Neutrophil (primary cell): Measurements from ENCODE around the gene NPAS2.

ENCODE experiments used
- H3K27ac ChIP-seq: fragments of 200-600 bp; sonication (generic); 2 replicates; pipeline ENCODE4 v1.5.1; 2016; ENCODE audit warnings: mild to moderate bottlenecking, moderate library complexity
- H3K27me3 ChIP-seq: fragments of 200-600 bp; sonication (generic); 2 replicates; pipeline ENCODE4 v1.6.0; 2016; ENCODE audit warnings: mild to moderate bottlenecking
- H3K36me3 ChIP-seq: fragments of 200-600 bp; sonication (generic); 2 replicates; pipeline ENCODE4 v1.5.1; 2017
- H3K4me1 ChIP-seq, 2 experiments: fragments of 200-600 bp in 1 of 2; sonication (generic) in 1 of 2; 1 replicate in 1 of 2; 2 replicates in 1 of 2; pipeline versions ENCODE4 v1.5.1 to v1.6.1; 2013 to 2016; ENCODE audit warnings: low read depth in 1 of 2, low read length in 1 of 2, mild to moderate bottlenecking in 1 of 2, moderate library complexity in 1 of 2; ENCODE audit not compliant: control insufficient read depth in 1 of 2, insufficient read depth in 1 of 2
- H3K4me3 ChIP-seq, 2 experiments: fragments of 200-600 bp in 1 of 2; sonication (generic) in 1 of 2; 1 replicate in 1 of 2; 2 replicates in 1 of 2; pipeline ENCODE4 v1.5.1; 2013 to 2016; ENCODE audit warnings: low read depth in 1 of 2, low read length in 1 of 2, mild to moderate bottlenecking in 1 of 2, moderate library complexity in 1 of 2
- H3K9me3 ChIP-seq: fragments of 200-600 bp; sonication (generic); 2 replicates; pipeline ENCODE4 v1.5.1; 2016
- TF ChIP-seq, protein P1 (sequence below): fragments of 200-600 bp; sonication (generic); IDR thresholded peaks from 2 replicates; pipeline ENCODE4 v1.5.1; 2016; ENCODE audit warnings: antibody characterized with exemption

Gene NPAS2

DNA sequence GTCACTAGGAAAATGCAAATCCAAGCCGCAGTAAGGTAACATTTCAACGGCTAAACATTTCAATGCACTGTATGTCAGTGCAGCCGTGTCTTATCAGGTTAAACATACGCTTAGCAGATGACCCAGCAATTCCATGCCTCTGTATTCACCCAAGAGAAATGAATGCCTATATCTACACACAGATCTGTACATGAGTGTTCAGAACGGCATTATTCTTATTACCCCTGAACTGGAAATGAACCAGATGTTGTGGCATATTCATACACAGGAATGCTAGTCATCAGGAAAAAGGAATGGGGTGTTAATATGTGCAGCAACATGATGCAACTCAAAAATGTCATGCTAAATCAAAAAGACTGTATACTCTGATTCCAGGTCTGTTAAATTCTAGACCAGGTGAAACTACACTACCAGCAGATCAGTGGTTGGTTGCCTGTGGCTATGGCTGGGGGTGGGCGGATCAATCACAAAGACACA, 101.8 kb downstream of the NPAS2 start:
- Histone ChIP-seq H3K36me3 (no peaks in the 10 kb centered on the region), H3K4me3 (no peak overlapping the region), H3K27me3 (peaks cover 7% of the 10 kb centered on the region), H3K9me3 (no peaks in the 10 kb centered on the region), H3K27ac (no peak overlapping the region), H3K4me1 (no peaks in the 10 kb centered on the region)
- TF ChIP-seq, protein P1, sequence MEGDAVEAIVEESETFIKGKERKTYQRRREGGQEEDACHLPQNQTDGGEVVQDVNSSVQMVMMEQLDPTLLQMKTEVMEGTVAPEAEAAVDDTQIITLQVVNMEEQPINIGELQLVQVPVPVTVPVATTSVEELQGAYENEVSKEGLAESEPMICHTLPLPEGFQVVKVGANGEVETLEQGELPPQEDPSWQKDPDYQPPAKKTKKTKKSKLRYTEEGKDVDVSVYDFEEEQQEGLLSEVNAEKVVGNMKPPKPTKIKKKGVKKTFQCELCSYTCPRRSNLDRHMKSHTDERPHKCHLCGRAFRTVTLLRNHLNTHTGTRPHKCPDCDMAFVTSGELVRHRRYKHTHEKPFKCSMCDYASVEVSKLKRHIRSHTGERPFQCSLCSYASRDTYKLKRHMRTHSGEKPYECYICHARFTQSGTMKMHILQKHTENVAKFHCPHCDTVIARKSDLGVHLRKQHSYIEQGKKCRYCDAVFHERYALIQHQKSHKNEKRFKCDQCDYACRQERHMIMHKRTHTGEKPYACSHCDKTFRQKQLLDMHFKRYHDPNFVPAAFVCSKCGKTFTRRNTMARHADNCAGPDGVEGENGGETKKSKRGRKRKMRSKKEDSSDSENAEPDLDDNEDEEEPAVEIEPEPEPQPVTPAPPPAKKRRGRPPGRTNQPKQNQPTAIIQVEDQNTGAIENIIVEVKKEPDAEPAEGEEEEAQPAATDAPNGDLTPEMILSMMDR, result no peak

DNA sequence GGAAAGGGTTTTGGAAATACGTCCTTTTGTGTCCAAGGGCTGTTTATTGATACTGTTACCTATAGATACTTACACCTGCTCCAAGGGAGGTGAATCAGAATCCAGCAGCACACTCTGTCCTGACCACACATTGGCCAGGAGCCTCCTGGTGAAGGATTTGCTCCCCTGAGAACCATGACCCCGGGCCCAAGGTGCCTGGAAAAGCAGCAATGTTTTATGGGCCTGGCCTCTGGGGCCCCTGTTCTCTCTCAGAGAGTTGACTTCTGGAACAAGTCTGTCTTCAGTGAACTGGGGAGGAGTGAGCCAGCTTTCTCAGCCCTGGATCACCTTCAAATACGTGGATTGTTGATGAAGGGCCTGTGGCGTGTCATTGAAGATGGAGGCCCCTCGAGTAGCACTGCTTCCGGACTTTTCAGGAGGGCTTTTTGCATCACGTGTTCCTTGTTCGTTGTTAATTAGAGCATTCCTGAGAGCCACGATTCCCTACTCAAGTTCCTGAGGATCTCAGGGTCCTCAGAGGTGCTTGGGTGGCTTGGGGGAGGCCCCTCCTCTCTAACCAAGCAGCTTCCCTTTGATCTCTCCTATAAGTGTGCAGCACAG, 103.6 kb downstream of the NPAS2 start:
- TF ChIP-seq, protein P1, result no peak
- H3K36me3 ChIP-seq, result no peaks in the 10 kb centered on the region

DNA sequence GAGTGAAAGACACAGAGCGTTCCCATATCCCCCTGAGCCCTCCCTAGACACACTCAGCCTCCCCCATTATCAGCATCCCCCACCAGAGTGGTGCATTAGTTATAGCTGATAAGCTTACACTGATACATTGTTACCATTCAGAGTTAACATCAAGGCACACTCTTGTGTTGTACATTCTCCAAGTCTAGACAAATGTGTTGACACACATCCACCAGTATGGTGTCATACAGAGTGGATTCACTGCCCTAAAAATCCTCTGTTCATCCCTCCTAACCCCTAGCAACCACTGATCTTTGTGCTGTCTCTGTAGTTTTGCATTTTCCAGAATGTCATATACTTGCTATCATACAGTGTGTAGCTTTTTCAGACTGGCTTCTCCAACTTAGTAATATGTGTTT, 104.2 kb downstream of the NPAS2 start:
- Histone ChIP-seq H3K9me3 (no peaks in the 10 kb centered on the region), H3K4me1 (no peaks in the 10 kb centered on the region), H3K27ac (no peak overlapping the region), H3K36me3 (no peaks in the 10 kb centered on the region), H3K4me3 (no peak overlapping the region), H3K27me3 (peaks cover 13% of the 10 kb centered on the region)
- TF ChIP-seq, protein P1, result no peak

More for the DNA sequence above, 103.6 kb downstream of the NPAS2 start:
- no peak overlapping the region for H3K4me3 ChIP-seq
- H3K4me1 ChIP-seq, result no peaks in the 10 kb centered on the region
- no peak overlapping the region for H3K27ac ChIP-seq
- H3K27me3 ChIP-seq, result peaks cover 7% of the 10 kb centered on the region
- no peaks in the 10 kb centered on the region for H3K9me3 ChIP-seq

DNA sequence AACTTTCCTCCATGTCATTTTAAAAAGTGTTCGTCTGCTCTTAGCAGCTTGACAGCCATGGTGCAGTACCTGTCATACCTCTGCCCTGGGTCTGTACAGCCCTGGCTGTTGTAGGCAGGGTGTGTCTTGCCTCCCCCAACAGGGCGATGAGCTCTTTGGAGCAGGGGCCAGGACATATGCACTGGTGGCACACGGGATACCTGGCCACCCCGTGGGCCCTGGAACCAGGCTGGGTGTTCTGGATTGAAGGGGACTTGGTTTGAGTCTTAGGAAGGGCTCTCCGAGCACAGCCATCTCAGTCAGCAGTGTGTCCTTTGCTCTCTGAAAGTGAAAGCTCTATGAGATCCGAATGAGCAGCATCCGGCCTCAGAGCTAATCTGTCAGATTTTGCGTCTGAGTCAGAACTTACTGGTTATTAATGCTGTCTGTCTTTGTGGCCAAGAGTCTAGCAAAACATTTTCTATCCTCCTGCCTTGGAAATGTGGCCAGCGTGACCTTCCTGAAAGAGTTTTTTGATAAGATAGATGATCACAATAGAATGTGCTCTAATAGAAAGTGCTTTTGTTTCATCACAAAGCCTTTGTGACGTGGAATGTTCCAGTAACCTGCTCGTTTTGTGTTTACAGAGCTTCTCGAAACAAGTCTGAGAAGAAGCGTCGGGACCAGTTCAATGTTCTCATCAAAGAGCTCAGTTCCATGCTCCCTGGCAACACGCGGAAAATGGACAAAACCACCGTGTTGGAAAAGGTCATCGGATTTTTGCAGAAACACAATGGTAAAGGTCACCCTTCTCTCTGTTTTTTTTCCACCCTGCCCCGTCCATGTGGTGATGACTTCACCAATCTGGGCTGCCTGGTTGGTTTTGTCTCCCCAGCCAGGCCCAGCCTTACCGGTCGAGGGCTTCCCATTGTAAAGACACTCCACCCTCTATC, 104.8 kb downstream of the NPAS2 start:
- Histone ChIP-seq H3K27ac (no peak overlapping the region), H3K36me3 (no peaks in the 10 kb centered on the region), H3K4me3 (no peak overlapping the region), H3K9me3 (no peaks in the 10 kb centered on the region), H3K27me3 (peaks cover 13% of the 10 kb centered on the region), H3K4me1 (no peaks in the 10 kb centered on the region)
- TF ChIP-seq, protein P1, result no peak

DNA sequence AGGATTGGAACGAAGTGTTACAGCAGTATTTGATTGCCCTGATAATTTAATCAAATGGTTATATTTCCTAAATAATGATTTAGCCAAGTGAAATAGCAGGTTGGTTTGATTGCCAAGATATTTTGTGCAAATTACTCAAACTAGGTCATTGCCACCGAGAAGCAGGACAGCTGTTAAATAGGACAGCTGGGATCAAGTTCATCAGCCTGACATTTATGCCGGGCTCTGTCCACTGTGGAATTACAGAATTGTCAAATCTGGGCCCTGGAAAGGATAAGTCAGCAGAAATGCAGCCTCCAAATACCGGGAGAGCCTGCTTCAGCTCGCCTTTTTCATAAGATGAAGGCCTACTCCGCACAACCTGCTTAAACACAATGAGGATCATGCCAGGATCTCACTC, 108.3 kb downstream of the NPAS2 start:
- no peak overlapping the region for H3K27ac ChIP-seq
- no peaks in the 10 kb centered on the region for H3K36me3 ChIP-seq
- no peak overlapping the region for H3K4me3 ChIP-seq
- TF ChIP-seq, protein P1, result no peak
- H3K9me3 ChIP-seq, result no peaks in the 10 kb centered on the region
- H3K4me1 ChIP-seq, result no peaks in the 10 kb centered on the region
- H3K27me3 ChIP-seq, result peaks cover 26% of the 10 kb centered on the region
